KMS-11 (cell line): Measurements from ENCODE around the gene PPP1R9A.

ENCODE experiments used
- H2AFZ ChIP-seq: fragments of 200-600 bp; sonication (generic); 2 replicates; pipeline ENCODE4 v1.6.1; 2016; ENCODE audit warnings: antibody characterized with exemption, mixed run types, low read depth
- H3K27ac ChIP-seq: fragments of 200-600 bp; sonication (generic); 2 replicates; pipeline ENCODE4 v1.6.1; 2016; ENCODE audit warnings: mild to moderate bottlenecking, mixed run types
- H3K27me3 ChIP-seq: fragments of 200-600 bp; sonication (generic); 2 replicates; pipeline ENCODE4 v1.6.1; 2017; ENCODE audit warnings: mild to moderate bottlenecking, low read depth, mixed run types, moderate library complexity; ENCODE audit not compliant: insufficient read depth
- H3K36me3 ChIP-seq: fragments of 200-600 bp; sonication (generic); 2 replicates; pipeline ENCODE4 v1.6.1; 2017; ENCODE audit warnings: mild to moderate bottlenecking, mixed run types; ENCODE audit not compliant: insufficient read depth
- H3K4me1 ChIP-seq: fragments of 200-600 bp; sonication (generic); 2 replicates; pipeline ENCODE4 v1.6.1; 2016; ENCODE audit warnings: mild to moderate bottlenecking, low read depth, mixed run types; ENCODE audit not compliant: poor library complexity, severe bottlenecking
- H3K4me2 ChIP-seq: fragments of 200-600 bp; sonication (generic); 2 replicates; pipeline ENCODE4 v1.7.0; 2016; ENCODE audit warnings: mild to moderate bottlenecking, mixed run types
- H3K4me3 ChIP-seq: fragments of 200-600 bp; sonication (generic); IDR thresholded peaks from 2 replicates; pipeline ENCODE4 v1.6.1; 2017; ENCODE audit warnings: low read depth, low read length, mixed read lengths; ENCODE audit not compliant: insufficient read depth
- H3K79me2 ChIP-seq: fragments of 200-600 bp; sonication (generic); 2 replicates; pipeline ENCODE4 v1.6.1; 2016; ENCODE audit warnings: low read depth, mixed run types; ENCODE audit not compliant: insufficient read depth
- H3K9ac ChIP-seq: fragments of 200-600 bp; sonication (generic); 2 replicates; pipeline ENCODE4 v1.6.1; 2016; ENCODE audit warnings: mild to moderate bottlenecking, mixed run types
- H4K20me1 ChIP-seq: fragments of 200-600 bp; sonication (generic); 2 replicates; pipeline ENCODE4 v1.6.1; 2016; ENCODE audit warnings: mild to moderate bottlenecking, mixed run types; ENCODE audit not compliant: insufficient read depth
- CTCF ChIP-seq: fragments of 200-600 bp; sonication (generic); conservative IDR thresholded peaks from 2 replicates; pipeline ENCODE4 v1.6.1; 2017; ENCODE audit warnings: low read depth, mild to moderate bottlenecking, antibody characterized with exemption, low read length, moderate library complexity, mixed read lengths

The PPP1R9A gene

GRCh38 chr7:95066737-95067530 is 159.5 kb downstream of the PPP1R9A start:
- Histone ChIP-seq H3K27ac (no peak overlapping the region), H2AFZ (no peak overlapping the region), H3K79me2 (no peaks in the 10 kb centered on the region), H4K20me1 (no peaks in the 10 kb centered on the region), H3K4me1 (no peaks in the 10 kb centered on the region), H3K4me3 (no peak overlapping the region), H3K4me2 (no peak overlapping the region), H3K27me3 (no peaks in the 10 kb centered on the region), H3K36me3 (no peaks in the 10 kb centered on the region), H3K9ac (no peak overlapping the region)
- no peak for TF ChIP-seq CTCF

- Histone ChIP-seq H3K36me3 (no peaks in the 10 kb centered on the region), H3K27me3 (no peaks in the 10 kb centered on the region), H3K27ac (no peak overlapping the region)
Observed at GRCh38 chr7:95088536-95089215, 181.3 kb downstream of the PPP1R9A start.

GRCh38 chr7:95089414-95090315 is 182.3 kb downstream of the PPP1R9A start:
- Histone ChIP-seq H2AFZ (no peak overlapping the region), H3K36me3 (no peaks in the 10 kb centered on the region), H3K4me3 (no peak overlapping the region), H3K79me2 (no peaks in the 10 kb centered on the region), H3K4me2 (no peak overlapping the region), H3K27me3 (no peaks in the 10 kb centered on the region), H4K20me1 (no peaks in the 10 kb centered on the region), H3K9ac (no peak overlapping the region), H3K27ac (no peak overlapping the region), H3K4me1 (no peaks in the 10 kb centered on the region)
- TF ChIP-seq CTCF: no peak

More at GRCh38 chr7:95088536-95089215, 181.3 kb downstream of the PPP1R9A start:
- H4K20me1 ChIP-seq: no peaks in the 10 kb centered on the region
- no peak overlapping the region for H3K4me3 ChIP-seq
- H3K79me2 ChIP-seq: no peaks in the 10 kb centered on the region
- H2AFZ ChIP-seq: no peak overlapping the region
- no peak for TF ChIP-seq CTCF
- H3K9ac ChIP-seq: no peak overlapping the region
- H3K4me2 ChIP-seq: no peak overlapping the region
- H3K4me1 ChIP-seq: no peaks in the 10 kb centered on the region

- Histone ChIP-seq H3K4me1 (no peaks in the 10 kb centered on the region), H3K27me3 (no peaks in the 10 kb centered on the region), H3K27ac (no peak overlapping the region), H3K4me2 (no peak overlapping the region), H4K20me1 (no peaks in the 10 kb centered on the region), H3K9ac (no peak overlapping the region), H3K79me2 (no peaks in the 10 kb centered on the region), H3K36me3 (no peaks in the 10 kb centered on the region), H2AFZ (no peak overlapping the region), H3K4me3 (no peak overlapping the region)
- no peak for TF ChIP-seq CTCF
Observed at GRCh38 chr7:95092324-95092723, 184.9 kb downstream of the PPP1R9A start.
